HS-27A (cell line): ENCODE data around the gene ZBTB8OS.
"Not testable (repeated sequence)": the region's sequence is repeated elsewhere in the genome, so short reads cannot be mapped to it uniquely, and the experiment has no call there.

Experiments
- DNase-seq: peaks from one replicate; pipeline ENCODE4 v3.0.0-alpha.2; 2012; ENCODE audit warnings: low read depth, missing footprints

ZBTB8OS gene

GRCh38 chr1:32650248-32650751 lies at the start of gene ZBTB8OS:
TSS of gene ZBTB8OS (minus strand) at chr1:32650550. CDS start at chr1:32650529, 21 bp downstream.
- DNase-seq = peak; percentile 83

DNA sequence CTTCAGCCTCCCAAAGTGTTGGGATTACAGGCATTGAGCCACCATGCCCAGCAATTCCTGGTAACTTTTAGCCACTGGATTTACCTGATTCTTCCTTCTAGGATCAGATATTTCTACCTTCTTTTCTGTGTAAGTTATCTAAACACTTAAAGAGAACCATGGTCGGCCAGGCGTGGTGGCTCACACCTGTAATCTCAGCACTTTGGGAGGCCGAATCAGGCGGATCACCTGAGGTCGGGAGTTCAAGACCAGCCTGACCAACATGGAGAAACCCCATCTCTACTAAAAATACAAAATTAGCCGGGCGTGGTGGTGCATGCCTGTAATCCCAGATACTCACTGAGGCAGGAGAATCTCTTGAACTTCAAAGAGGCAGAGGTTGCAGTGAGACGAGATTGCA lies 46.6 kb upstream of the ZBTB8OS start:
- DNase-seq = not testable (repeated sequence)

DNA sequence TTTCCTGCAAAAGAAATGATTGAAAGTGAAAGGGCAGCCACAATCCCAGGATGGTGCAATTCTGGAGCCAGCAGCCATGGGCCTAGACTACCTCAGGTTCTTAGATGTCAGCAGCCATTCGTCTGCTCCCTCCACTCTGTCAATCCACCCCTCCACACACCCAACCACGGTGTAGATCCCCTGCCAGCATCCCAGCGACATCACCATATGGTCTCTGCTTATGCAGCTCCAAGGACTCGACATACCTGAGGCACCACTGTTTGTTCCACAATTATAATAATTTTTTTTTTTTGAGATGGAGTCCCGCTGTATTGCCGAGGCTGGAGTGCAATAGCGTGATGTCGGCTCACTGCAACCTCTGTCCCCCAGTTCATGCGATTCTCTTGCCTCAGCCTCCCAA lies 45.7 kb upstream of the ZBTB8OS start:
- no peak for DNase-seq

GRCh38 chr1:32695098-32695904 lies 45.0 kb upstream of the ZBTB8OS start:
- peak; percentile 45 for DNase-seq

DNA sequence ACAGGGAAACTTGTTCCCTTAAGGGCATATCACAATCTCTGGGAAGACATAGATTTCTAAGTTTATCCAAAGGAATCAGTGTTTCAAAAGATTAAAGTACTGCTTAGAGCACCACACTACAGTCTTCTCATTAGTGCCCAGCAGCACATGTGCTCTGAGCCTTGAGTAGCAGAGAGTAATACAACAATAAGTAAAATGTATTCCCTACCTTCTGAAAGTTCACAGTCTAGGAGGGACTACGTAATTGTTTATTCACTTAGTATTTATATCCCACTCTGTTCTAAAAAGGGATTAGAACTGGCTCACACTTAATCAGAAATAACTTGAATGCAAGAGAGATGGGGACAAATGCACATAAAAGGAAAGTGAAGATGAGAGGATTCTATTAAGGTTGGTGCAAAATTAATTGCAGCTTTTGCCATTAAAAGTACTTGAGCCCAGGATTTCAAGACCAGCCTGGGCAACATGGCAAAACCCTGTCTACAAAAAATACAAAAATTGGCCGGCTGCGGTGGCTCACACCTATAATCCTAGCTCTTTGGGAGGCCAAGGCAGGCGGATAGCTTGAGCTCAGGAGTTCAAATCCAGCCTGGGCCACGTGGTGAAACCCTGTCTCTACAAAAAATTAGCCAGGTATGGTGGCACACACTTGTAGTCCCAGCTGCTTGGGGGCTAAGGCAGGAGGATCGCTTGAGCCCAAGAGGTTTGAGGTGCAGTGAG lies 43.3 kb upstream of the ZBTB8OS start:
- DNase-seq = no peak

DNA sequence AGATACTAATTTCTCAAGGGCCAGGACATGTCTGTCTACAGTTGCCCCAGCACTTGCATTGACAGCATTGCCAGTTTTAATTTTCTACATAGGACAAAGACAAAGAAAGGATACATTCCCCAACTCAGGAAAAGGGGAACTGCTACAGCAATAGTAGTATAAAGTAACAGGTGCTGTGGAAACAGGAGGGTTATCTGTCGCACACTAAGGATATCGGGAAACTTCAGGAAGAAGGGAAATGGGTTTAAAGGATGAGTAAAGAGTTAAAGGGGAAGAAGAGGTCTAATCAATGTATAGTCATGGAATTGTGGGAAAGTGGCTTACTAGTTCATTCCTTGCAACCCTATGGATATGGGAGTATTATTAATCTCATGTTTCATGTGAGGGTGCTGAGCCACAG lies 36.0 kb upstream of the ZBTB8OS start:
- DNase-seq = no peak

DNA sequence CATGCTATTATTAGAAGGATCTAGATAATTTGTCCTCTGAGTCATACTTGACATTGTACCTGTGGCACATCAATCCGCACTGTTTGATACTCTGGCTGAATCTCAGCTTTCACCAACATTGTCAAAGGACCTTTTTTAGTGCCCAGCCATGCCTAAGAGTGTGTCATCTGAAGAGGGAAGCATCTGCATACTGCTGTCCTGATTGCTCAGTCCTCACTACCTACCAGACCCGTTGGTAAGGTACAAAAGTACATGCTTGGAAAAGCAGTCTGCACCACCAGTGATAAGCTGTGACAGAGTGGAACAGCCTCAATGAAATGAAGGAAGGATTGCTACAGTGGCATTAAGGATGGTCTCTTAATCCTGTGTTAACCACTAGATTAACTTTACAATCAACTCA lies 35.1 kb upstream of the ZBTB8OS start:
- DNase-seq = no peak

- no peak for DNase-seq
Measured at GRCh38 chr1:32684167-32684811, 33.9 kb upstream of the ZBTB8OS start.

GRCh38 chr1:32683397-32683796 lies 33.0 kb upstream of the ZBTB8OS start:
- DNase-seq = no peak

GRCh38 chr1:32681999-32682398 lies 31.6 kb upstream of the ZBTB8OS start:
- no peak for DNase-seq

DNA sequence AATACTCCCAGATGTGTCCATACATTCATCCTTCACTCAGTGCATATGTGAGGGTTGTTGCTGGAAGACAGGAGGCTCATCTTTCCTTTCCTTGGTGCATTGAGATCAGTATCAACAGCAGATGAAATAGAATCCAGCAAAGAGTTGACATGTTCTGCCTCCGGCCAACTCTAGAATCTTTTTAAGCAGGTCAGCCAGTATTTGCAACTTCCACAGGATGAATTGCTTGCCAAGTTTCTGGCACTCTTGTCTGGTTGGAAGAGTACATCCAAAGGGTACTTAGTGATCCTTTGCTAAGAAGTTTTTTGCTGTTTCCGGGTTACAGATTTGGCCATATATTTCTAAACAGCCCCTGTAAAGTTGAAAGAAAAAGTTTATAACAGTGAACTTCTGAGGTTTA lies 31.2 kb upstream of the ZBTB8OS start:
- no peak for DNase-seq

- no peak for DNase-seq
Measured at GRCh38 chr1:32680642-32681041, 30.3 kb upstream of the ZBTB8OS start.

DNA sequence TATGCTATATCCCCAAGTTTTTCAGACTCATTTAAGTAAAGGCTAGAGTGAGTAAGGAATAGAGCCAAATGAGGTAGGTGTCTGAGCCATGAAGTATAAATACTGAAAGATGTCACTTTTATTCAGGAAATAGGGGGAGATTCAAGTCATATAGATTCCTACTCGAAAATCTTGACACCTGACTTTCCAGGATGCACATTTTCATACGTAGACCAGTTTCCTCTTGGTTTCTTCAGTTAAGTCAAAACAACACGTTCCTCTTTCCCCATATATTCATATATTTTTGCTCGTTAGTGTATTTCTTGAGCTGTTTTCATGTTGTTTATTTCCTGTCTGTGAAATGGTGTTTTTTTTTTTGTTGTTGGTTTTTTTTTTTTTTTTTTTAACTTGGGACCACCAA lies 29.6 kb upstream of the ZBTB8OS start:
- not testable (repeated sequence) for DNase-seq

GRCh38 chr1:32676945-32677344 lies 26.6 kb upstream of the ZBTB8OS start:
- no peak for DNase-seq

- DNase-seq = not testable (repeated sequence)
Measured at GRCh38 chr1:32668716-32669115, 18.4 kb upstream of the ZBTB8OS start.

DNA sequence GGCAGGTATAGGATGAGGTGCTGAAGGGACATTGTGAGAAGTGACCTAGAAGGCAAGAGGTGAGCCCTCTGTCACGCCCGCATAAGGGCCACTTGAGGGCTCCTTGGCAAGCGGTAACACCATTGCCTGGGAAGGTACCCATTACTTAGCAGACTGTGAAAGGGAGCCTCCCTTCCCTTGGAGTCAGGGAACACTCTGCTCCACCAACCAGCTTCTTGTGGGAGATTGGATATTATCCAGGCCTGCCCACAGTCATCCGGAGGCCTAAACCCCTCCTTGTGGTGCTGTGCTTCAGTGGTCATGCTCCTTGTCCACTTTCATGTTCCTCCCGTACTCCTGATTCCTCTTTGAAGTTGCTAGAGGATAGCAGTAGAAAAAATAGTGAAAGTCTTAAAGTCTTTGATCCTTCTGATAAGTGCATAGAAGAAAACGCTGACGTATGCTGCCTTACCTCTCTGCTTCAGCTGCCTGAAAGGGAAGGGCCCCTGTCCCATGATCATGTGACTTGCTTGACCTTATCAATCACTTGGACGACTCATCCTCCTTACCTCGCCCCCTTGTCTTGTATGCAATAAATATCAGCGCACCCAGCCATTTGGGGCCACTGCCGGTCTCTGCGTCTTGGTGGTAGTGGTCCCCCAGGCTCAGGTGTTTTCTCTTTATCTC lies 16.7 kb upstream of the ZBTB8OS start:
- no peak for DNase-seq

- DNase-seq = no peak
Measured at GRCh38 chr1:32665915-32666314, 15.6 kb upstream of the ZBTB8OS start.

DNA sequence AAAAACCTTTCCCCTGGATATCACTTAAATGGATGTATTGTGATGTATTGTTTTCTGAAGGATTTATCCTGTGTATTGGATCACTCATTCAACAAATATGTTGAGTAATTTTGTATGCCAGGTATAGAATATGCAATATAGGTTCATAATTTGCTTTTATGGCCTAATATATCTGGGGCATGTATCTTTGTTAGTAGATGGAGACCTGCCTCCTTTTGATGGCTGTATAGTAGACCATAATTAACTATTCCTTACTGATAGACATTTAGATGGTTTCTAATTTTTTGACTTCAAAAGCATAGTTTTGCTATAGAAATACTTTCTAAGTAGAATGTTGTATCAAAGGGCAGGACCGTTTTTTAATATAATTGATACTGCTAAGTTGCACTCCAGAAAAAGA lies 9.2 kb upstream of the ZBTB8OS start:
- DNase-seq = no peak

DNA sequence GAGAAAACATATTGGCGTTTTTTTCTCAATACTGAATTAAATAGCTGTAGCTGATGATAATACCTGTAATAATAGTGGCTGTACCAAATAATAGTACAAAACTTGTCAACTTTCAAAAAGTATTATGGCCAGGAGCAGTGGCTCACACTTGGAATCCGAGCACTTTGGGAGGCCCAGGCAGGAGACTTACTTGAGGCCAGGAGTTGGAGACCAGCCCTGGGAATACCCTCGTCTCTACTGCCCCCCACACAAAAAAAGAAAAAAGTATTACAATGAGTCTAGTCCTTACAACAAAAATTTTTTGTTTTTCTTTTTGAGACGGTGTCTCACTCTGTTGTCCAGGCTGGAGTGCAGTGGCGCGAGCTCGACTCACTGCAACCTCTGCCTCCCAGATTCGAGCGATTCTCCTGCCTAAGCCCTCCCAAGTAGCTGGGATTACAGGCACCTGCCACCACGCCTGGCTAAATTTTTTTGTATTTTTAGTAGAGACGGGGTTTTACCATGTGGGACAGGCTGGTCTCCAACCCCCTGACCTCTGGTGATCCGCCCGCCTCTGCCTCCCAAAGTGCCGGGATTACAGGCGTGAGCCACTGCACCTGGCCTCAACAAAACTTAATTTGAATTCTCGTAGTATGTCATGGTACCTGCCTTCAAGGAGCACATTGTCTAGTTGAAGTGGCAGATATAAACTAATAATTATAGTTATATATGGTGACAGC lies 2.1 kb upstream of the ZBTB8OS start:
- no peak for DNase-seq

DNA sequence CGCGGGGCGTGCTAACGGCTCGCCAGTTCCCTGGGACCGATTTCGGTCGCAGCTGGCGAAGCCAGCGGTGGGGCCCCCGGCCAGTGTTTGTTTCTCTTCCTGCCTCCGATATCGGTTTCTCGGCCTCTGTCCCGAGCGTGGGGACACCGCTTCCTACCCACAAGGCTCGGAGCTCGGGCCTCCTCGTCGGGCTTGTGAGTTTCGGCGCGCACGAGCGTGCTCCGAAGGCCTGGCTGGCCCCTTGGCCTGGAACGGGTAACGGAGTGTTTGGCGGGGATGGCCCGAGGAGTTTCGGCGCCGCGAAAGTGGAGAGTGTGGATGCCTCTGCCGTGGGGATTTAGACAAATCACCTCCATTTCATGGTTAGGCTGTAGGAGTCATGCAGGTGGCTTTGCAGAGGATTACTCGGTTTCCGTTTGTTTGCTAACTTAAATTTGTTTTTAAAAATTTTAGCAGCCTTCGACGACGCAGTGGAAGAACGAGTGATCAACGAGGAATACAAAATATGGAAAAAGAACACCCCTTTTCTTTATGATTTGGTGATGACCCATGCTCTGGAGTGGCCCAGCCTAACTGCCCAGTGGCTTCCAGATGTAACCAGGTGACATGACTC lies 1.2 kb upstream of the ZBTB8OS start:
- DNase-seq = no peak
